PFSK-1 (cell line): Measurements from ENCODE around the gene PALMD.

ENCODE experiments used
- POLR2AphosphoS5 ChIP-seq: IDR thresholded peaks from 2 replicates; pipeline ENCODE4 v1.6.1; 2012; ENCODE audit warnings: low read depth, mild to moderate bottlenecking, control low read depth, low read length, moderate library complexity
- SIN3A ChIP-seq: IDR thresholded peaks from 2 replicates; pipeline ENCODE4 v1.6.1; 2012; ENCODE audit warnings: mild to moderate bottlenecking, low read length, moderate library complexity, borderline replicate concordance; ENCODE audit not compliant: insufficient read depth
- TAF1 ChIP-seq: IDR thresholded peaks from 2 replicates; pipeline ENCODE4 v1.6.1; 2012; ENCODE audit warnings: low read length, control low read depth, borderline replicate concordance; ENCODE audit not compliant: insufficient read depth

DNA sequence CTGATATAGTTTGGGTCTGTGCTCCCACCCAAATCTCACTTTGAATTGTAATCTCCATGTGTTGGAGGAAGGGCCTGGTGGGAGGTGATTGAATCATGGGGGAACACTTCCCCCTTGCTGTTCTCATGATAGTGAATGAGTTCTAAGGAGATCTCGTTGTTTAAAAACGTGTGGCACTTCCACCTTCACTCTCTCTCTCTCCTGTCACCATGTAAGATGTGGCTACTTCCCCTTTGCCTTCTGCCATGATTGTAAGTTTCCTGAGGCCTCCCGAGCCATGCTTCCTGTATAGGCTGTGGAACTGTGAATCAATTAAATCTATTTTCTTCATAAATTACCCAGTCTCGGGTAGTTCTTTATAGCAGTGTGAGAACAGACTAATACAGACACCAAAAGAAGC is 80.1 kb downstream of the PALMD start:
- TF ChIP-seq SIN3A = no peak
- no peak for TF ChIP-seq TAF1
- no peak for TF ChIP-seq POLR2AphosphoS5
